GM12801 (cell line): ENCODE data around the gene ATP8B2.

Experiments used
- CTCF ChIP-seq: IDR thresholded peaks from one replicate; pipeline ENCODE4 v1.5.1; 2011; ENCODE audit warnings: control low read depth; ENCODE audit not compliant: insufficient read length; ENCODE audit errors: extremely low read depth

ATP8B2 gene

GRCh38 chr1:154342836-154343472 lies 17.6 kb downstream of the ATP8B2 start:
- TF ChIP-seq CTCF = no peak

- TF ChIP-seq CTCF = no peak
Observed at GRCh38 chr1:154344977-154345837, 19.9 kb downstream of the ATP8B2 start.

GRCh38 chr1:154346276-154346917 lies 21.1 kb downstream of the ATP8B2 start:
- no peak for TF ChIP-seq CTCF

- TF ChIP-seq CTCF = no peak
Observed at GRCh38 chr1:154347961-154348360, 22.6 kb downstream of the ATP8B2 start.

- TF ChIP-seq CTCF = no peak
Observed at GRCh38 chr1:154348429-154349076, 23.2 kb downstream of the ATP8B2 start.

- TF ChIP-seq CTCF = no peak
Observed at GRCh38 chr1:154349121-154349520, 23.8 kb downstream of the ATP8B2 start.

- TF ChIP-seq CTCF = no peak
Observed at GRCh38 chr1:154350383-154350782, 25.1 kb downstream of the ATP8B2 start.
